HG03565 (cell line): Measurements from ENCODE around the gene GRM5.
A peak's percentile ranks its signal among the peaks of the same experiment; 100 is the strongest.
"Not testable (repeated sequence)": the region's sequence is repeated elsewhere in the genome, so short reads cannot be mapped to it uniquely, and the experiment has no call there.

Experiments used
- ATAC-seq: cut with Tn5 transposase; IDR thresholded peaks from one replicate; pipeline ENCODE4 v1.9.1; 2021; ENCODE audit warnings: mild to moderate bottlenecking, moderate library complexity; ENCODE audit not compliant: unreplicated experiment

Gene GRM5

GRCh38 chr11:88975441-88975840 is 90.3 kb downstream of the GRM5 start:
- ATAC-seq, result not testable (repeated sequence)

GRCh38 chr11:88972210-88972609 is 93.6 kb downstream of the GRM5 start:
- no peak for ATAC-seq

- not testable (repeated sequence) for ATAC-seq
Observed at GRCh38 chr11:88961621-88962020, 104.2 kb downstream of the GRM5 start.

GRCh38 chr11:88959857-88960256 is 105.9 kb downstream of the GRM5 start:
- not testable (repeated sequence) for ATAC-seq

- no peak for ATAC-seq
Observed at GRCh38 chr11:88950975-88951374, 114.8 kb downstream of the GRM5 start.

- ATAC-seq, result not testable (repeated sequence)
Observed at GRCh38 chr11:88948908-88949307, 116.9 kb downstream of the GRM5 start.

- ATAC-seq, result peak; percentile 48
Observed at GRCh38 chr11:88947843-88948572, 117.8 kb downstream of the GRM5 start.

GRCh38 chr11:88929665-88930064 is 136.1 kb downstream of the GRM5 start:
- ATAC-seq, result not testable (repeated sequence)

- not testable (repeated sequence) for ATAC-seq
Observed at GRCh38 chr11:88917065-88917464, 148.7 kb downstream of the GRM5 start.

GRCh38 chr11:88909500-88909899 is 156.3 kb downstream of the GRM5 start:
- no peak for ATAC-seq

GRCh38 chr11:88901436-88901835 is 164.3 kb downstream of the GRM5 start:
- ATAC-seq, result not testable (repeated sequence)

GRCh38 chr11:88888855-88889254 is 176.9 kb downstream of the GRM5 start:
- ATAC-seq, result not testable (repeated sequence)

GRCh38 chr11:88886796-88887195 is 179.0 kb downstream of the GRM5 start:
- ATAC-seq, result peak; percentile 65

- ATAC-seq, result not testable (repeated sequence)
Observed at GRCh38 chr11:88882800-88883199, 183.0 kb downstream of the GRM5 start.

GRCh38 chr11:88861618-88862017 is 204.2 kb downstream of the GRM5 start:
- ATAC-seq, result no peak

GRCh38 chr11:88860431-88860830 is 205.4 kb downstream of the GRM5 start:
- not testable (repeated sequence) for ATAC-seq

- ATAC-seq, result not testable (repeated sequence)
Observed at GRCh38 chr11:88853963-88854362, 211.8 kb downstream of the GRM5 start.

GRCh38 chr11:88851547-88851946 is 214.2 kb downstream of the GRM5 start:
- ATAC-seq, result not testable (repeated sequence)

- ATAC-seq, result not testable (repeated sequence)
Observed at GRCh38 chr11:88849773-88850172, 216.0 kb downstream of the GRM5 start.

- no peak for ATAC-seq
Observed at GRCh38 chr11:88849368-88849767, 216.4 kb downstream of the GRM5 start.

GRCh38 chr11:88846266-88846665 is 219.5 kb downstream of the GRM5 start:
- not testable (repeated sequence) for ATAC-seq

- ATAC-seq, result not testable (repeated sequence)
Observed at GRCh38 chr11:88844941-88845340, 220.8 kb downstream of the GRM5 start.
